Peyer's patch (tissue), 4 donors: Measurements from ENCODE around the gene KCNN1. TPM values are rescaled to one million over a fixed set of nuclear protein-coding genes. Genes with fewer than 3 reads are reported as not detected.
"Not testable (repeated sequence)": the region's sequence is repeated elsewhere in the genome, so short reads cannot be mapped to it uniquely, and the experiment has no call there.

ENCODE experiments used
- DNase-seq, 3 donors: peaks; one replicate each; pipeline ENCODE4 v3.0.0-alpha.2; 2017 to 2019
- H3K27ac ChIP-seq, 4 donors: fragments of 200-600 bp; sonication (generic); one replicate each; pipeline ENCODE4 v1.5.1; 2016 to 2019
- H3K27me3 ChIP-seq, 2 donors: fragments of 200-600 bp; sonication (generic); one replicate each; pipeline ENCODE4 v1.5.1; 2019
- H3K36me3 ChIP-seq, 3 donors: fragments of 200-600 bp; sonication (generic); one replicate each; pipeline ENCODE4 v1.5.1; 2016 to 2019
- H3K4me1 ChIP-seq, 4 donors: fragments of 200-600 bp; sonication (generic); one replicate each; pipeline ENCODE4 v1.5.1; 2016 to 2019
- H3K4me3 ChIP-seq, 4 donors: fragments of 200-600 bp; sonication (generic); 1 replicate in 3 of 4; 2 replicates in 1 of 4; pipeline ENCODE4 v1.5.1; 2016 to 2019; ENCODE audit warnings: mild to moderate bottlenecking in 1 of 4
- H3K9me3 ChIP-seq, 4 donors: fragments of 200-600 bp; sonication (generic); one replicate each; pipeline ENCODE4 v1.5.1; 2016 to 2019; ENCODE audit warnings: mild to moderate bottlenecking in 1 of 4
- CTCF ChIP-seq, 6 experiments: fragments of 450-650 bp in 4 of 6; fragments of 200-600 bp in 2 of 6; sonication (generic) in 1 of 6; IDR thresholded peaks; one replicate each; pipeline ENCODE4 v1.5.1; 2017 to 2019; ENCODE audit warnings: antibody characterized with exemption in 6 of 6, mild to moderate bottlenecking in 3 of 6, moderate library complexity in 1 of 6
- POLR2A ChIP-seq, 2 donors: fragments of 450-650 bp; IDR thresholded peaks; one replicate each; pipeline ENCODE4 v1.5.1; 2017; ENCODE audit warnings: antibody characterized with exemption in 2 of 2, mild to moderate bottlenecking in 2 of 2, moderate library complexity in 2 of 2
- total RNA-seq, 4 donors: library from RNA; depleted of rRNA; stranded (reverse); fragments of >200 nt; gene quantifications; one replicate each; pipeline ENCODE4 v1.1.0, GENCODE V29; 2016

Gene KCNN1
- not detected for total RNA-seq

GRCh38 chr19:17966550-17967256 lies at the start of gene KCNN1:
Gene KCNN1 (plus strand): TSS chr19:17967107. CDS start chr19:17973889, 6,782 bp downstream.
- no peak for DNase-seq
- H3K4me3 ChIP-seq: no peak within 1 kb of the TSS
- H3K36me3 ChIP-seq: no peaks in the 10 kb centered on the region
- no peak for TF ChIP-seq POLR2A (IDR thresholded peaks at IDR 0.05)
- no peak for TF ChIP-seq CTCF (IDR thresholded peaks at IDR 0.05)
- H3K27me3 ChIP-seq: peaks cover 0 to 13% of the 10 kb centered on the region in 2 donors
- H3K27ac ChIP-seq: no peak within 1 kb of the TSS
- no peaks in the 10 kb centered on the region for H3K4me1 ChIP-seq
- no peaks in the 10 kb centered on the region for H3K9me3 ChIP-seq

- not testable (repeated sequence) for H3K4me3 ChIP-seq, DNase-seq, H3K27ac ChIP-seq, H3K36me3 ChIP-seq, H3K4me1 ChIP-seq, H3K27me3 ChIP-seq
- H3K9me3 ChIP-seq: peaks cover 0 to 10% (median under 1%) of the 10 kb centered on the region in 4 donors
Observed at GRCh38 chr19:17918151-17918550, 48.8 kb upstream of the KCNN1 start.

GRCh38 chr19:17919122-17919521 lies 47.8 kb upstream of the KCNN1 start:
- not testable (repeated sequence) for H3K27ac ChIP-seq, H3K9me3 ChIP-seq, H3K4me1 ChIP-seq, DNase-seq, H3K4me3 ChIP-seq, H3K27me3 ChIP-seq, H3K36me3 ChIP-seq

GRCh38 chr19:17920527-17920926 lies 46.4 kb upstream of the KCNN1 start:
- Histone ChIP-seq H3K36me3 (no peaks in the 10 kb centered on the region), H3K27me3 (no peaks in the 10 kb centered on the region), H3K4me1 (no peaks in the 10 kb centered on the region), H3K4me3 (no peak overlapping the region), H3K27ac (no peak overlapping the region), H3K9me3 (no peaks in the 10 kb centered on the region)
- TF ChIP-seq POLR2A (IDR thresholded peaks at IDR 0.05): no peak
- no peak for TF ChIP-seq CTCF (IDR thresholded peaks at IDR 0.05)
- DNase-seq: no peak

- Histone ChIP-seq H3K36me3 (no peaks in the 10 kb centered on the region), H3K27ac (no peak overlapping the region), H3K9me3 (no peaks in the 10 kb centered on the region), H3K4me3 (no peak overlapping the region), H3K4me1 (no peaks in the 10 kb centered on the region), H3K27me3 (no peaks in the 10 kb centered on the region)
- no peak for TF ChIP-seq POLR2A (IDR thresholded peaks at IDR 0.05)
- TF ChIP-seq CTCF (IDR thresholded peaks at IDR 0.05): no peak
- no peak for DNase-seq
Observed at GRCh38 chr19:17922138-17922537, 44.8 kb upstream of the KCNN1 start.

GRCh38 chr19:17926044-17926443 lies 40.9 kb upstream of the KCNN1 start:
- no peaks in the 10 kb centered on the region for H3K36me3 ChIP-seq
- H3K4me3 ChIP-seq: no peak overlapping the region
- no peaks in the 10 kb centered on the region for H3K9me3 ChIP-seq
- no peak for DNase-seq
- H3K27ac ChIP-seq: no peak overlapping the region
- no peaks in the 10 kb centered on the region for H3K4me1 ChIP-seq
- no peak for TF ChIP-seq POLR2A (IDR thresholded peaks at IDR 0.05)
- TF ChIP-seq CTCF (IDR thresholded peaks at IDR 0.05): no peak
- H3K27me3 ChIP-seq: no peaks in the 10 kb centered on the region

- peaks cover 0 to 14% (median 9%) of the 10 kb centered on the region in 4 donors for H3K4me1 ChIP-seq
- TF ChIP-seq POLR2A (IDR thresholded peaks at IDR 0.05) (no peak), CTCF (IDR thresholded peaks at IDR 0.05) (no peak)
- H3K9me3 ChIP-seq: no peaks in the 10 kb centered on the region
- DNase-seq: no peak
- no peak overlapping the region for H3K27ac ChIP-seq
- no peak overlapping the region for H3K4me3 ChIP-seq
- H3K36me3 ChIP-seq: no peaks in the 10 kb centered on the region
- H3K27me3 ChIP-seq: no peaks in the 10 kb centered on the region
Observed at GRCh38 chr19:17929056-17929455, 37.9 kb upstream of the KCNN1 start.
